Ovary (tissue), 9 donors: Measurements from ENCODE around the gene LGR6. TPM values are rescaled to one million over a fixed set of nuclear protein-coding genes. Genes with fewer than 3 reads are reported as not detected.
"Not testable (repeated sequence)": the region's sequence is repeated elsewhere in the genome, so short reads cannot be mapped to it uniquely, and the experiment has no call there.

ENCODE experiments used
- DNase-seq, 5 donors: peaks; one replicate each; pipeline ENCODE4 v3.0.0-alpha.2; 2019 to 2020
- H3K27ac ChIP-seq, 2 donors: fragments of 200-600 bp; one replicate each; pipeline versions ENCODE4 v1.5.1 to v1.8.0; 2019 to 2022
- H3K27me3 ChIP-seq: fragments of 200-600 bp; one replicate; pipeline ENCODE4 v1.8.0; 2022
- H3K36me3 ChIP-seq: fragments of 200-600 bp; sonication (generic); one replicate; pipeline ENCODE4 v1.5.1; 2019
- H3K4me1 ChIP-seq: one replicate; pipeline ENCODE4 v1.8.1; 2013; ENCODE audit warnings: mild to moderate bottlenecking, moderate library complexity; ENCODE audit not compliant: insufficient read depth
- H3K4me3 ChIP-seq: fragments of 200-600 bp; sonication (generic); one replicate; pipeline ENCODE4 v1.5.1; 2017
- H3K9me3 ChIP-seq, 2 donors: fragments of 200-600 bp in 1 of 2; sonication (generic) in 1 of 2; one replicate each; pipeline versions ENCODE4 v1.5.1 to v1.8.1; 2013 to 2019; ENCODE audit warnings: mild to moderate bottlenecking in 1 of 2, moderate library complexity in 1 of 2
- CTCF ChIP-seq, 3 donors: fragments of 450-650 bp in 2 of 3; fragments of 200-600 bp in 1 of 3; IDR thresholded peaks; one replicate each; pipeline versions ENCODE4 v1.5.1 to v1.8.0; 2016 to 2022; ENCODE audit warnings: antibody characterized with exemption in 3 of 3, mild to moderate bottlenecking in 1 of 3
- EP300 ChIP-seq: sonication (generic); formaldehyde crosslinking; IDR thresholded peaks from one replicate; pipeline ENCODE4 v1.6.1; 2017; ENCODE audit warnings: antibody characterized with exemption
- POLR2A ChIP-seq: fragments of 450-650 bp; IDR thresholded peaks from one replicate; pipeline ENCODE4 v1.6.1; 2017; ENCODE audit warnings: antibody characterized with exemption, mild to moderate bottlenecking, moderate library complexity
- WGBS, 3 donors: extraction: QIAGEN DNeasy Blood & Tissue Kit in 1 of 3; methylation state at CpG; one replicate each; pipeline versions ENCODE4 v1.1.5 to v1.1.7; 2013 to 2017; 5-methylcytosine and 5-hydroxymethylcytosine counted together
- intact Hi-C, 4 donors: fragments of 100-400 bp; cut with DNase I; formaldehyde crosslinking; loops; one replicate each; pipeline versions ENCODE4 v1.11.0 to v1.15.1; 2022 to 2023
- polyA plus RNA-seq, 2 donors: library from polyadenylated mRNA; stranded (reverse); fragments of 200-250 nt in 1 of 2; fragments of 350-450 nt in 1 of 2; fragmentation: Illumina TruSeq in 1 of 2; extraction: RNeasy Lipid Tissue Mini Kit (QIAGEN cat#74804) in 1 of 2; gene quantifications; one replicate each; pipeline ENCODE4 v1.2.3, GENCODE V29; 2013 to 2014
- total RNA-seq, 7 donors: library from RNA; depleted of rRNA in 2 of 7; stranded (reverse); fragments of >200 nt in 2 of 7; fragmentation: NEBNext Ultra II Directional in 3 of 7; extraction: Animal tissue kit (Norgen Biotek cat#: 25700) in 3 of 7; gene quantifications; one replicate each; pipeline versions ENCODE4 v1.1.0 to v1.2.4, GENCODE V29; 2016 to 2023
- donor health status: DM: no; HTN: no; CAD: no; lungs with moderate emphysema.
- donor health status: DM: no; HTN: no; CAD: no.
- donor health status: Bipolar disorder and iron deficiency.
- donor health status: DM: yes; HTN: yes; CAD: no.
- donor health status: DM: no; HTN: no; CAD: no.
- donor health status: DM: yes; HTN: yes; CAD: no.

Gene LGR6
- total and polyA plus RNA-seq, 9 donors: 0.24 to 12.4 (median 1.4) TPM

- WGBS, 3 donors: 29 to 48% (median 30%) methylated on average over 8 of the region's 8 CpGs
- H3K27me3 ChIP-seq: no peaks in the 10 kb centered on the region
- no peaks in the 10 kb centered on the region for H3K9me3 ChIP-seq
- peak in 1 of 5 donors; percentile 24 for DNase-seq
- H3K4me1 ChIP-seq: peaks cover 2% of the 10 kb centered on the region
- intact Hi-C loops: no loop called here
- TF ChIP-seq EP300 (no peak), POLR2A (no peak), CTCF (IDR thresholded peaks at IDR 0.05) (no peak)
- no peak overlapping the region for H3K4me3 ChIP-seq
- no peak overlapping the region for H3K27ac ChIP-seq
- H3K36me3 ChIP-seq: no peaks in the 10 kb centered on the region
Observed at GRCh38 chr1:202237052-202237451, 43.5 kb downstream of the LGR6 start.

- no peaks in the 10 kb centered on the region for H3K27me3 ChIP-seq
- H3K36me3 ChIP-seq: no peaks in the 10 kb centered on the region
- WGBS, 3 donors: 90 to 93% (median 90%) methylated on average over 22 of the region's 22 CpGs
- intact Hi-C loops: no loop called here
- no peaks in the 10 kb centered on the region for H3K9me3 ChIP-seq
- no peak for DNase-seq
- peaks cover 2% of the 10 kb centered on the region for H3K4me1 ChIP-seq
- no peak overlapping the region for H3K4me3 ChIP-seq
- H3K27ac ChIP-seq: no peak overlapping the region
- no peak for TF ChIP-seq EP300
- no peak for TF ChIP-seq CTCF (IDR thresholded peaks at IDR 0.05)
- TF ChIP-seq POLR2A: no peak
Observed at GRCh38 chr1:202238914-202239313, 45.3 kb downstream of the LGR6 start.

- H3K27me3 ChIP-seq, H3K27ac ChIP-seq, H3K9me3 ChIP-seq, H3K36me3 ChIP-seq, intact Hi-C loops, H3K4me3 ChIP-seq, H3K4me1 ChIP-seq, DNase-seq: not testable (repeated sequence)
- 57 to 68% (median 63%) methylated on average over 3 of the region's 3 CpGs for WGBS, 3 donors
Observed at GRCh38 chr1:202240226-202240625, 46.6 kb downstream of the LGR6 start.

- no peak for DNase-seq
- H3K4me1 ChIP-seq: peaks cover under 1% of the 10 kb centered on the region
- H3K4me3 ChIP-seq: no peak overlapping the region
- intact Hi-C loops: no loop called here
- TF ChIP-seq CTCF (IDR thresholded peaks at IDR 0.05) (no peak), POLR2A (no peak), EP300 (no peak)
- no peaks in the 10 kb centered on the region for H3K9me3 ChIP-seq
- H3K36me3 ChIP-seq: no peaks in the 10 kb centered on the region
- H3K27ac ChIP-seq: no peak overlapping the region
- H3K27me3 ChIP-seq: no peaks in the 10 kb centered on the region
- WGBS, 3 donors: 70 to 87% (median 86%) methylated on average over 4 of the region's 4 CpGs
Observed at GRCh38 chr1:202240956-202241355, 47.4 kb downstream of the LGR6 start.

GRCh38 chr1:202241376-202242079 lies 47.9 kb downstream of the LGR6 start:
- TF ChIP-seq POLR2A (no peak), EP300 (no peak), CTCF (IDR thresholded peaks at IDR 0.05) (no peak)
- Histone ChIP-seq H3K9me3 (no peaks in the 10 kb centered on the region), H3K36me3 (no peaks in the 10 kb centered on the region), H3K27ac (no peak overlapping the region), H3K4me3 (no peak overlapping the region), H3K4me1 (no peaks in the 10 kb centered on the region), H3K27me3 (no peaks in the 10 kb centered on the region)
- intact Hi-C loops: no loop called here
- no peak for DNase-seq
- 69 to 72% (median 72%) methylated on average over 6 of the region's 6 CpGs for WGBS, 3 donors
